Stimulated activated effector memory CD8-positive, alpha-beta T cell treated with anti-CD3 and anti-CD28 coated beads, Interleukin-12 subunit alpha, Interleukin-12 subunit beta, amount 100 ng/mL, for 72 hours (primary cell): Measurements from ENCODE around the gene TMEM131.
A peak's percentile ranks its signal among the peaks of the same experiment; 100 is the strongest.

Experiments used
- ATAC-seq: fragments of 150-1000 bp; cut with Tn5 transposase; 2 replicates; pipeline ENCODE4 v1.10.0; 2021
- DNase-seq, 2 donors: peaks; one replicate each; pipeline ENCODE4 v3.0.0; 2021 to 2022; ENCODE audit warnings: low spot score in 2 of 2
- H3K27ac Mint-ChIP-seq: one replicate; pipeline ENCODE4 v1.8.0; 2022; ENCODE audit warnings: mild to moderate bottlenecking, mixed read lengths
- H3K36me3 Mint-ChIP-seq: one replicate; pipeline ENCODE4 v1.8.0; 2022; ENCODE audit warnings: mild to moderate bottlenecking, mixed read lengths
- H3K4me1 Mint-ChIP-seq: one replicate; pipeline ENCODE4 v1.8.0; 2022; ENCODE audit warnings: mixed read lengths
- H3K4me3 Mint-ChIP-seq: one replicate; pipeline ENCODE4 v1.8.0; 2022; ENCODE audit warnings: mild to moderate bottlenecking, mixed read lengths
- H3K9me3 Mint-ChIP-seq: one replicate; pipeline ENCODE4 v1.8.0; 2022; ENCODE audit warnings: mixed read lengths

The TMEM131 gene

DNA sequence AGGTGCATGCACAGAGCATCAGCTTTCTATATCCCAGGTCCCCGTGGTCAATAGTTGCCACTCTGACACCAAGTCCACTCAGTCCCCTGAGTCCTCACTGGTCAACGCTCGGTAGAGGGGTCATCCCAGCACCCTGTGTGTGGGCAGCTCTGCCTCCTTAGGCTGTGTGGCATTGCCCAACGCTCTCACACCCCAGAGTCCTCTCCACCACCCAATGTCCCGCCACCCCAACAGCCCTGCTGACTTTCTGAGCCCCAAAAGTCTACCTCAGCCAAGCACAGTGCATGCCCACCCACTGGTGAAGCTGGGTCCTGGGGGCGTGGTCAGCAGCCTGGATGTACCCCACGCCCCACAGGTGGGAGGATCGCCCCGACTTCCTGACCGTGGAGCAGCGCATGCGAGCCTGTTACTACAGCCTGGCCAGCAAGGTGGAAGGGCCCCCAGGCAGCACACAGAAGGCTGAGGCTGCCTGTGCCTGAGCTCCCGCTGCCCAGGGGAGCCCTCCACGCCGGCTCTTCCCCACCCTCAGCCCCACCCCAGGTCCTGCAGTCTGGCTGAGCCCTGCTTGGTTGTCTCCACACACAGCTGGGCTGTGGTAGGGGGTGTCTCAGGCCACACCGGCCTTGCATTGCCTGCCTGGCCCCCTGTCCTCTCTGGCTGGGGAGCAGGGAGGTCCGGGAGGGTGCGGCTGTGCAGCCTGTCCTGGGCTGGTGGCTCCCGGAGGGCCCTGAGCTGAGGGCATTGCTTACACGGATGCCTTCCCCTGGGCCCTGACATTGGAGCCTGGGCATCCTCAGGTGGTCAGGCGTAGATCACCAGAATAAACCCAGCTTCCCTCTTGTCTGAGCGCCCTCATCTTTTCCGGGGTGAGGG lies 256.5 kb downstream of the TMEM131 start:
- Mint-ChIP-seq H3K9me3 (no peaks in the 10 kb centered on the region), H3K36me3 (peaks cover 98% of the 10 kb centered on the region), H3K4me1 (peaks cover 67% of the 10 kb centered on the region), H3K27ac (peak overlapping the region; percentile 84), H3K4me3 (no peak overlapping the region)
- no peak for ATAC-seq
- no peak for DNase-seq

DNA sequence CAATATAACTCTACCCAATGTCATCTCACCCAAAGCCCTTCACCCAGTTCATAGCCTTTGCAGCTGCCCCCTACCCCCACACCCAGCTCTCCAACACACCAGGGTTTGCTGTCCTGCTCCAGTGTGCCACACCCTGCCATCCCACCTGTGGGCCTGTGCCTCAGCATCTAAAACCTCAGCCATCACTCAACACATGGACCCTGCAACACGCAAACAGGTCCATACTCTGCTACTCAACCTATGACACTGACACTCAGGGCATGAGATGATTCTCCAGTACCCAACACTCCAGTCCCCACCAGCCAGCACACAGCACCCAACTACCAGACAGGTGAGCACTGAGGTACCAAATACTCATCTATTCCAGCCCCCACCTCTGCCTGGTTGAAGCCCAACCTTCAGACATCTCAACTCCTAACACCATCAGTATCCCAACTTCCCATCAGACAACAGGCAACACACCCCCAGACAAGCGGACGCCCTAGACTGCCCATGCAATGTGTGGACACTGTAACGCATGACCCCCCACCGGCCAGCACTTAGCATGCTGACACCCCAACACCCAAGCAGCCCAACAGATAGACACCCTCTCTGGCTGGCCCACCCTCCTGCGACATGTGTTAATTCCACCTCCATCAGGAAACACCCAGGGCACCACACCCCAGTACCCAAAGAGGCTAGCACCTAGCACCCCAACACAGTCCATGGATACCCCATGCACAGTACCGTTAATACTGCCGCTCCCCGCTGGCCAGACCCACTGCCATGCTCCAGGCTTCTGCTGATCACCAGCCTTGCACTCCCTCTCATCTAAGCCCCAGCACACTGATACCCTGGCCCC lies 257.3 kb downstream of the TMEM131 start:
- peaks cover 63% of the 10 kb centered on the region for H3K4me1 Mint-ChIP-seq
- DNase-seq (no peak), ATAC-seq (no peak)
- no peak overlapping the region for H3K4me3 Mint-ChIP-seq
- peak overlapping the region; percentile 84 for H3K27ac Mint-ChIP-seq
- H3K9me3 Mint-ChIP-seq = no peaks in the 10 kb centered on the region
- H3K36me3 Mint-ChIP-seq = peaks cover 98% of the 10 kb centered on the region

DNA sequence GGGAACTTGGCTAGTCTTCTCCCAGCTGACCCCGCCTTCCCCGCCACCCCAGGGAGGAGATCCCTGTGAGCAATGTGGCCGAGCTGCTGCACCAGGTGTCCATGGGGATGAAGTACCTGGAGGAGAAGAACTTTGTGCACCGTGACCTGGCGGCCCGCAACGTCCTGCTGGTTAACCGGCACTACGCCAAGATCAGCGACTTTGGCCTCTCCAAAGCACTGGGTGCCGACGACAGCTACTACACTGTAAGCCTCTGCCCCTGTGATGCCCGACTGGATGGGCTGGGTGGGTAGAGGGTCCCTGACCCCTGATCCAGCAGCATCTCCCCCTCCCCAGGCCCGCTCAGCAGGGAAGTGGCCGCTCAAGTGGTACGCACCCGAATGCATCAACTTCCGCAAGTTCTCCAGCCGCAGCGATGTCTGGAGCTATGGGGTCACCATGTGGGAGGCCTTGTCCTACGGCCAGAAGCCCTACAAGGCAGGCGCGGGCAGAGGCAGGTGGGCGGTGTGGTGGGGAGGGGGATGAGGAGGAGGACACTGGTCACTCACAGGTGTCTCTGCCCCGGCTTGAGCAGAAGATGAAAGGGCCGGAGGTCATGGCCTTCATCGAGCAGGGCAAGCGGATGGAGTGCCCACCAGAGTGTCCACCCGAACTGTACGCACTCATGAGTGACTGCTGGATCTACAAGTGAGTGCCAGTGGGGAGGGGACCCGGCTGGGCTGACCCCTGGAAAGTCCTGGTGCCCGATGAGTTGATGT lies 258.1 kb downstream of the TMEM131 start:
- ATAC-seq (no peak), DNase-seq (no peak)
- Mint-ChIP-seq H3K4me1 (peaks cover 58% of the 10 kb centered on the region), H3K36me3 (peaks cover 99% of the 10 kb centered on the region), H3K4me3 (no peak overlapping the region), H3K27ac (no peak overlapping the region), H3K9me3 (no peaks in the 10 kb centered on the region)

DNA sequence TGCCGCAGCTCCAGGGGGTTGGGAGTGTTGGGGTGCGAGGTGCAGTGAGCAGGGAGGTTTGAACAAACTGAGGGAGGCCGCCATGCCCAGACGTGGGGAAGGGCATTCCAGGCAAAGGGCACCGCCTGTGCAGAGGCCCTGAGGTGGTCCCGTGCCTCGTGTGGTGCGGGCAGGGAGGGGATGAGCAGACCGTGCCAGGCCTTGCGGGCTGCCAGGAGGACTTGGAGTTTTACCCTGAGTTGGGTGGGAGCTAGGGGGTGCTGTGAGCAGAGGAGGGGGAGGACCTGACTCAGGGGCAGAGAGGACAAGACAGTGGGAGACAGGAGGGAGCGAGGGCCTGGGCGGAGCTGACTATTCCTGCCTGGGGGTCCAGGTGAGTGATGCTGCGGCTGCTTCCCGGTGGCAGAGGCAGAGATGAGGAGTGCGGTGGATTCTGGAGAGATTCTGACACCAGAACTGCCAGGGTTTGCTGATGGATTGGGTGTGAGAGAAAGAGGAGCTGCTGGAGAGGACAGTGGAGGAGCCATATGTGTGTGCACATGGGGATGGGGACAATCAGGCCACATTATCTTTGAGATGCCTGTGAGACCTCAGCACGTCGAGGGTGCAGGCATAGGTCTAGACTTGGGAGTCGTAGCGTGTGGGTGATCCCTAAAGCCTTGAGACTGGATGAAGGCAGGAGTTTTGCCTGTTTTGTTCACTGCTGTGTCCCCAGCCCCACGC lies 259.0 kb downstream of the TMEM131 start:
- Mint-ChIP-seq H3K9me3 (no peaks in the 10 kb centered on the region), H3K36me3 (peaks cover 99% of the 10 kb centered on the region), H3K4me3 (no peak overlapping the region), H3K27ac (peak overlapping the region; percentile 88), H3K4me1 (peaks cover 57% of the 10 kb centered on the region)
- DNase-seq (no peak), ATAC-seq (no peak)

DNA sequence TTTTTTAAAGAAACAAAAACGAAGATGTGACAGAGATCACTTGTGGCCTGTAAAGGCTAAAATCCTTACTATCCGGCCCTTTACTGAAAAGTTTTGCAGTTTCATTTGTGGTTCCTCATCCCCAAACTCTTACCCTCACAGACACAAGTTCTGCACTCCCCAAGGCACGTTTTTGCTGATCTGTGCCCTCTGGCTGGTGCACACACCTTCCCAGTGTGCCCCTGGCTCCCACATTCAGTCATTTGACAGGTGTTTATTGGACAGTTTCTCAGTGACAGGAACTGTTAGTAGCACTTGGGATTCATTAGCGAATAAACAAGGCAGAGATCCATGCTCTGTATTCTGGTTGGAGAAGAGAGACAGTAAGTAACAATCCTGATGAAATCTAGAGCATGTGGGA lies 259.6 kb downstream of the TMEM131 start:
- Mint-ChIP-seq H3K4me3 (no peak overlapping the region), H3K36me3 (peaks cover 99% of the 10 kb centered on the region)

DNA sequence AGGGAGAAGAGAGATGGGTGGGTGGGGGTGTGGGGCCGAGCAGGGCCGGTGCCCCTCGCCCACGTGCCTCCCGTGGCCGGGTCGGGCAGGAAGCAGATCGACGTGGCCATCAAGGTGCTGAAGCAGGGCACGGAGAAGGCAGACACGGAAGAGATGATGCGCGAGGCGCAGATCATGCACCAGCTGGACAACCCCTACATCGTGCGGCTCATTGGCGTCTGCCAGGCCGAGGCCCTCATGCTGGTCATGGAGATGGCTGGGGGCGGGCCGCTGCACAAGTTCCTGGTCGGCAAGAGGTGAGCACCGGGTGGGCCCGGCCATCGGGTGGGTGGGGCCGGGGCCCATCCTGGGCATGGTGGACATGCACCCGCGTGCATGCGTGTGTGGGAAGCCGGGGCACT lies 260.6 kb downstream of the TMEM131 start:
- H3K36me3 Mint-ChIP-seq = peaks cover 99% of the 10 kb centered on the region
- no peak overlapping the region for H3K27ac Mint-ChIP-seq
- H3K9me3 Mint-ChIP-seq = no peaks in the 10 kb centered on the region

More for the DNA sequence above, 259.6 kb downstream of the TMEM131 start:
- ATAC-seq (no peak), DNase-seq (no peak)
- peak overlapping the region; percentile 88 for H3K27ac Mint-ChIP-seq
- H3K4me1 Mint-ChIP-seq = peaks cover 57% of the 10 kb centered on the region
- no peaks in the 10 kb centered on the region for H3K9me3 Mint-ChIP-seq

DNA sequence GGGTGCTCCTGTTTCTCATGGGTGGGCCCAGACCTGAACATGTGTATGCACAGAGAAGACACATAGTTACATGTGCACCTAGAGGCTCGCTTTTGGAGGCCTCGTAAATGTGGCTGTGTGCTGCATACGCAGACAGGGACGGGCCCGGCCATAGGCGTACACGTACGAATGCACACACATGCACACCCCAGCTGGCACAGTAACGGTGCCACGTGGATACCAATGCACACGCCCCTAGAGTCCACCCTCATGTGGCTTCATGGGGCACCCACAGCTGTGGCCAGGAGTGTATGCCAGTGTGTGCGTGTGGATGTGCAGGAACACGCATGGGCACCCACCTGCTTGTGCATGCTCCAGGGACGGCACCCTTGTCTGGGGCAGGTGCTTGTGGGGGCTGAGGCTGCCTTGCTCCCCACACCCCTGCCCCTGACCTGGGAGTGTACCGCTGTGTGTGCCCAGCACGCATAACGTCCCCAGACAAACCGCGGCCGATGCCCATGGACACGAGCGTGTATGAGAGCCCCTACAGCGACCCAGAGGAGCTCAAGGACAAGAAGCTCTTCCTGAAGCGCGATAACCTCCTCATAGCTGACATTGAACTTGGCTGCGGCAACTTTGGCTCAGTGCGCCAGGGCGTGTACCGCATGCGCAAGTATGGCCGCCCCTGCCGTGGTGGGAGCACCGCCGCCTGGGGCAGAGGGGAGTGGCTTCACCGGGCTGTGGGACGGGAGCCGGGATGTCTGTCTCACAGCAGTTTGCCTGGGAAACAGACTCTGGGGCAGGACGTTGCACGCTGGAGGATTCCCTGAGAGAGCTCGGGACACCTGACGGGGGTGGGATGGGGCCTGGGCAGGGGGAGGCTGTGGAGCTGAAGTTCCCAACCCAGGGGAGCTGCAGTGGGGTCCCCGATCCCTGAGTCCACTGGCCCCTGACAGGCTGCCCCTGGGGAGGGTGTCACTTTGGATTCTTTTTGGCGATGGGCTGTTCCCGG lies 261.4 kb downstream of the TMEM131 start:
- ATAC-seq = no peak
- Mint-ChIP-seq H3K36me3 (peaks cover 99% of the 10 kb centered on the region), H3K4me1 (peaks cover 59% of the 10 kb centered on the region), H3K27ac (no peak overlapping the region), H3K9me3 (no peaks in the 10 kb centered on the region), H3K4me3 (no peak overlapping the region)
- DNase-seq = no peak

More for the DNA sequence above, 260.6 kb downstream of the TMEM131 start:
- Mint-ChIP-seq H3K4me1 (peaks cover 58% of the 10 kb centered on the region), H3K4me3 (no peak overlapping the region)
- ATAC-seq = no peak
- DNase-seq = no peak

DNA sequence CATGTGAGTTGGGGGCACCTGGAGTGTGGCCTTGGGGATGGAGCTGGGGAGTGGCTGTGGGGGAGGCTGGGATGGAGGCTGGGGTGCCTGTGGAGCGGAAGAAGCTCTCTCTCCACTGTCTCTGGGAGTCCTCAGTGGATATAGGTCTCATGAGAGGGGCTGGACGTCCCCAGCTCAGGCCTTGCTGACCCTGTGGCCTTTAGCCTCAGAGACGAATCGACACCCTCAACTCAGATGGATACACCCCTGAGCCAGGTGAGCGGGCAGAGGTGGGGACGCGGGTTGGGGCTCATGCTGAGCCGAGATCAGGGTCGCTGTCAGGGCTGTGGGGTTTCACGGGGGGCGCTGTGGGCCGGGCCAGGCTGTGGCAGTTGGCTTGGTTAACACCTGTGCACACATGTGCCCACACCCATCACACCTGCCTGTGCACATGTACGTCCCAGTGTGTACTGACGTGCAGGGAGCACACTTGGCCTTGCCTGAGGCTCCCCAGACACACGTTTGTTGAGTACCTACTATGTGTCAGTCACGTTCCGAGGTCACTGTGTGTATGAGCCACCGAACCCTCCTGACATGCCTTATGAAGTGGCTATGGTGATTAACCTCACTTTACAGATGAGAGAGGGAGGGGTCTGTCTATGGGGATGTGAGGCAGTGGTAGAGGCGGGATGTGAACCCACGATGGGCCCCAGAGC lies 262.3 kb downstream of the TMEM131 start:
- H3K36me3 Mint-ChIP-seq = peaks cover 99% of the 10 kb centered on the region
- H3K4me1 Mint-ChIP-seq = peaks cover 53% of the 10 kb centered on the region
- H3K27ac Mint-ChIP-seq = peak overlapping the region; percentile 26
- no peaks in the 10 kb centered on the region for H3K9me3 Mint-ChIP-seq
- no peak for DNase-seq
- no peak for ATAC-seq
- no peak overlapping the region for H3K4me3 Mint-ChIP-seq

DNA sequence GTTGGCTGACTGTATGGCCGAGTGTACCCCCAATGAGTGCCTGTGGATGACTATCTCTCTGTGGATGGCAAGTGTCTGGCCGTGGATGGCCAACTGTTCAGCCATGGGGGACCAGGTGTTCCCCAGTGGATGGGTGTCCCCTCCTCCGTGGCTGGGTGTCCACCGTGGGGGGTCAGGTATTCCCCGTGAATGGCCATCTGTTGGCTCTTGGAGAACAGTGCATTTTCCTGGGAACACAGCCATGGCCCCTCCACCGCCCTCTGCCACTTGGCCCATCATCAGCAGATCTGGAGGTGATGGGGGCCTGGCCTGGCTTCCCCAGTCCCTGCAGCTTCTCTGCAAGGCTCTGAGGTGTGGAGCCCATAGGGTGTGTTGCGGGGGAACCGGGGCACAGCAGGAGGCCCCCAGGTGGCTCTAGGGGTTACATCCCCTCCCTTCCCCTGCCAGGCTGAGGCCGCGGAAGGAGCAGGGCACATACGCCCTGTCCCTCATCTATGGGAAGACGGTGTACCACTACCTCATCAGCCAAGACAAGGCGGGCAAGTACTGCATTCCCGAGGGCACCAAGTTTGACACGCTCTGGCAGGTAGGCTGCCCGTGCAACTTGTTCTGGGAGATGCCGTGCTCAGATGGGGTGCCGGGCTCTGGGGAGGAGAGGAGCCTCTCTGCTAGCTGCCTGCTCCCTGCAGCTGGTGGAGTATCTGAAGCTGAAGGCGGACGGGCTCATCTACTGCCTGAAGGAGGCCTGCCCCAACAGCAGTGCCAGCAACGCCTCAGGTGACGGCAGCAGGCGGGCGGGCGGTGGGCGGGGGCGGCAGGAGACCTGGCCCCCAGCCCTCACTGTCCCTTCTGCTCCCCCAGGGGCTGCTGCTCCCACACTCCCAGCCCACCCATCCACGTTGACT lies 263.1 kb downstream of the TMEM131 start:
- no peak for ATAC-seq
- Mint-ChIP-seq H3K36me3 (peaks cover 99% of the 10 kb centered on the region), H3K9me3 (no peaks in the 10 kb centered on the region), H3K4me3 (no peak overlapping the region), H3K4me1 (peaks cover 54% of the 10 kb centered on the region), H3K27ac (peak overlapping the region; percentile 26)
- DNase-seq = no peak

DNA sequence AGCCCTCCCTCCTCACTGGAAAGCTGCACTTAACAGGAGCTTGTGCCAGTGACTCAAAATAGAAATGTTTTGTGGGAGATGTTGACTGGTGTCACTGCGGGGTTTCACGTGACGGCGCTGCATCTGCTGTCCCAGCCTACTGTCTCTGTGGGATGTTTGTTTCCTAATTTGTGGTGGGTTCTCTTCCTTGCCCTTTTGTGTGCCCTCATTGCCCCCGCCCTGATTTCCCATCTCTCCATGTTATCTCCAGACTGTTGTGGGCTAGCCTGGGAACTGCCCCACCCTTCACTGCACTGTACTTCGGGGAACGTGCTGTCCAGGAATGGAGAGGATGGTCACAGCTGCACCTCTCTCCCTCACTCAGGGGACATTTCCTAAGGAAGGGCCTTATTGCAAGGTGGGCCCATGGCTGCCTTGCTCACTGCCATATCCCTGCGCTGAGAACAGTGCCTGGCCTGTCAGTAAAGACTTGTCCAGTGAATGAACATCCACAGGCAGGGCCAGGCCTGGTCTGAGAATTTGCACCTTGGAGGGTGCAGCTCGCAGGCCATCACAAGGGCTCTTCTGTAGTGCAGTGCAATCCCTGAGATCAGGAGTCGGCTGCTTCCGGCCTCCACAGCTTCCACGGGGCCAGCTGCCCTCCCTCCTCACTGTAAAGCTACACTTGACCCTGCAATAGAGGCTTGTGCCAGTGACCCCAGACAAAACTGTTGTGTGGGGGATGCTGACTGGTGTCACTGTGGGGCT lies 264.3 kb downstream of the TMEM131 start:
- Mint-ChIP-seq H3K4me1 (peaks cover 57% of the 10 kb centered on the region), H3K4me3 (peak overlapping the region; percentile 24), H3K36me3 (peaks cover 99% of the 10 kb centered on the region), H3K9me3 (no peaks in the 10 kb centered on the region), H3K27ac (peak overlapping the region; percentile 75)
- DNase-seq (no peak), ATAC-seq (peak; percentile 36)

DNA sequence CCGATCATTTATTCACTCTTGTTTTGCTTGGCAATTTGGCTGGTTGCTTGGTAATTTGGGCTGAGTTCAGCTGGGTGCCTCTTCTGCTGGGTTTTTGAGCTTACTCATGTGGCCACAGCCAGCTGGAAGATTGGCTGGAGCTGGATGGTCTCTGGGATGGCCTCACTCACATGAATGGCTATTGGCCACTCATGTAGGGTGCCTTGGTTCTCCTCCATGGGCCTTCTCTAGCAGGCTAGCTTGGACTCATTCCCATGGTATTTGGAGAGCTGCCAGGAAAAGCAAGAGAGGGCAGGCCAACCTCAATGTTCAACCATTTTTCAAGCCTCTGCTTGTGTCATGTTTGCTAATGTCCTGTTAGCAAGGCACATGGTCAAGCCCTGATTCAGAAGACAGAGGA lies 265.5 kb downstream of the TMEM131 start:
- no peak overlapping the region for H3K4me3 Mint-ChIP-seq
- H3K36me3 Mint-ChIP-seq = peaks cover 99% of the 10 kb centered on the region
- ATAC-seq (no peak), DNase-seq (no peak)
- H3K27ac Mint-ChIP-seq = peak overlapping the region; percentile 75
- peaks cover 64% of the 10 kb centered on the region for H3K4me1 Mint-ChIP-seq
- no peaks in the 10 kb centered on the region for H3K9me3 Mint-ChIP-seq
